Measurements from ENCODE around the gene GATD1.

GATD1 gene

DNA sequence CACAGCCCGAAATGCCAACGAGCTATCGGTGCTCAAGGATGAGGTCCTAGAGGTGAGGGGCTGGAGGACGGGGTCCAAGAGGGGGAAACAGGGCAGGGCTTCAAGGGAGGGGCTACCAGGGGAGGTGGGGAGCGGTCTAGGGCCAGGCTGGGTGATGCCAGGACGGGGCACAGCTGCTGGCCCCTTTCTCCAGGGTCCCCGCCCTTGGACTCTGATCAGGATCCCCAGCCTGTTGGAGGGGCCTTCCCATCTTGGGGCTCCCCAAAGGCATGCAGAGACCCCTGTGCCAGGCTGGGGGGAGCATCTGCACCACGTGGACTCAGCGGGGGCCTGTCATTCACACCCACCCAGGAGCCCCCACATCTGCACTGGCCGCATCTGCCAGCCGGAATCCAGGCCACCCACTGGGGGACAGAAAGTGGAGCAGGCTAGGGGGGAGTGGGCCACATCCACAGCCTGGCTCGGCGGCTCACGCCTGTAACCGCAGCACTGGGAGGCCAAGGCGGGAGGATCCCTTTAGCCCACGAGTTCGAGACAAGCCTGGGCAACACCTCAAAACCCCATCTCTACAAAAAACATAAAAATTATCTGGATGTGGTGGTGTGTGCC, 52.4 kb downstream of the GATD1 start:
- no peak for DNase-seq

DNA sequence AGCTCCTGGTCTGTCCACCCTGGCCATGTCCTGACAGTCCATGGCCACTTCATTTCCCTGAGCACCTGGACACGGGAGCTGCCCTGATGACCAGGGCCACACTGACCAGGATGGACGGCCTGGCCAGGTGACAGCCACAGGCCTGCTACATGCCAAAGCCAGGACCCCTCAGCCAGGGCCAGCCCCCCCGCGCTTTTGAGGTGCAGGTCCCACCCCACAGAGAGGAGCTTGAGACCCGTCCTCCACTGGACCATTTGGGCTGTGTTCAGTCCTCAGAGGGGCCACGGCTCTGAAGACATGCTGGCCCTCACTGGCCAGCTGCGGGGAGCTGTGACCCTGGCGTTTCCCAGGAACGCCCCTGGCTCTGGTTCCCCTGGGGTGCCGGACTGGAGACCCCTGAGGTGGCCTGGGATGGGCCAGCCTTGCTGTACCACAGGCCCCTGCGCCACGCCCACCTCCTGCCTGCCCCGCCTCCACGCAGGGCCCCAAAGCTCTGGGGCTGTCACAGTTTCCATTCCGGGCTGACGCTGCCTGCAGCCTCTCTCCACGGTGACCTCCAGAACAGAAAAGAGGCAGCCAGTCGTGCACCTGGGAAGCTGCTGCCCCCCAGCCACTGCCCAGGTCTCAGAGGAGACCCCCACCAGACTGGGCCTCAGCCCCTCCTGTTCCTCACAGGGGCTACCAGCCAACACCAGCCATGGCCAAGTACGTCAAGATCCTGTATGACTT, 53.1 kb downstream of the GATD1 start:
- no peak for DNase-seq

DNA sequence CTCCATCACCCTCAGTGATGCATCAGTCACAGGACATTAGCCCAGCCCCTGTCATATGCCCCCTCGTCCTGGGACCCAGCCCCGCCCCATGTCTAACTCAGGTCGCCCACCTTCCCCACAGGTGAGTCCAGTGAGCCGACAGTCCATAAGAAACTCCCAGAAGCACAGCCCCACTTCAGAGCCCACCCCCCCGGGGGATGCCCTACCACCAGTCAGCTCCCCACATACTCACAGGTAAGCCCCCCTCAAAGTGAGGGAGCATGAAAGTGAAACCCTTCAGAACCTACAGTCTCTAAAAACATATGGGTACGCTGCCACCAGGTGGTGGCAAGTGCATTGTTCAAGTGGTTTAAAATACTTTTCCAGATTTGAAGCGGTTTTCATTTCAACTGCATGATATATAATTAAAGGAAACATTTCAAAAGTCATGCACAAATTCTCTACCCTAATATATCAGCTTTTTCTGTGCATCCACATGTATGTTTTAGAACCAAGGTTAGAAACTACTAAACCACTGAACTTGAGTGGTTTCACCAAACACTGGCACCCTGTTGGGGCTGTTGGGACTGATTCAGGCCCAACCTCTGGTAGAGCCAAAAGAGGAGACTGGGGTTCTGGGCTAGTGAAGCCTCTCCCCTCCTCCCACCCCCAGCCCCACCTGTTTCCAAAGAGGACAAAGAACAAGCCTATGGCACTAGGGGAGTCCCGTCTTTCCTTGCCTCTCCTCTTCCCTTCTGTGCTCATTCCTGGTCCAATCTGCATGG, 54.0 kb downstream of the GATD1 start:
- DNase-seq: peak; percentile 35

DNA sequence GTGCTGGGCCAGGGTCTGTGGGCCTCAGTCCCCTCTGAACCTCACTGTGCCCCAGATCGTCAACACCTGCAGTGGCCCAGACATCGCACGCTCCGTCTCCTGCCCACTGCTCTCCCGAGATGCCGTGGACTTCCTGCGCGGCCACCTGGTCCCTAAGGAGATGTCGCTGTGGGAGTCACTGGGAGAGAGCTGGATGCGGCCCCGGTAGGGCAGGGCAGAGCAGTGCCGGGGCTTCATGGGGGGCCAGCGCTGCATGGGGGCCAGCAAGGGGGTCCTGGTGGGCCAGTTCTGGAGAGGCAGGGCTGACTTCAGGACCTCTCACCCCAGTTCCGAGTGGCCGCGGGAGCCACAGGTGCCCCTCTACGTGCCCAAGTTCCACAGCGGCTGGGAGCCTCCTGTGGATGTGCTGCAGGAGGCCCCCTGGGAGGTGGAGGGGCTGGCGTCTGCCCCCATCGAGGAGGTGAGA, 54.9 kb downstream of the GATD1 start:
- DNase-seq: no peak

DNA sequence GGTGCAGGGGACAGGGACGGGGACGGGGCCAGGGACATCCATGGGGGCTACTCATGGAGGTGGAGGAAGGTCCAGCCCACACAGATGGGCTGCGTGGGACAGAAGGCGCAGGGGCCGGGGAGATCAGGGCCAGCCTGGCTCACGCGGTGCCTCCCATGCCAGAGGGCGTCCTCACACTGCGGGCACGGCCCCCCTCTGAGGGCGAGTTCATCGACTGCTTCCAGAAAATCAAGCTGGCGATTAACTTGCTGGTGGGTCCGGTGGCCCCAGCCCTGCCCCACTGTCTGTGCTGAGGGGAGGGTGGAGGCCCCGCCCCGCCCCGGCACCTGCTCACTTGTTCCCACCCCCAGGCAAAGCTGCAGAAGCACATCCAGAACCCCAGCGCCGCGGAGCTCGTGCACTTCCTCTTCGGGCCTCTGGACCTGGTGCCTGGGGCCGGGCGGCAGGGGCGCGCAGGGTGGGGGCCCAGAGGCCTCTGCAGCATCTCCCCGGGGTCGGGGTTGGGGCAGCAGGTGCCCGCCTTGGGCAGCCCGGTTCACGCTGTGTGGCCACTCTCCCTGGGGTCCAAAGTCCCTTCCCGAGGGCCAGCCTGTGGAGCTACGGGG, 55.4 kb downstream of the GATD1 start:
- DNase-seq: peak; percentile 15

DNA sequence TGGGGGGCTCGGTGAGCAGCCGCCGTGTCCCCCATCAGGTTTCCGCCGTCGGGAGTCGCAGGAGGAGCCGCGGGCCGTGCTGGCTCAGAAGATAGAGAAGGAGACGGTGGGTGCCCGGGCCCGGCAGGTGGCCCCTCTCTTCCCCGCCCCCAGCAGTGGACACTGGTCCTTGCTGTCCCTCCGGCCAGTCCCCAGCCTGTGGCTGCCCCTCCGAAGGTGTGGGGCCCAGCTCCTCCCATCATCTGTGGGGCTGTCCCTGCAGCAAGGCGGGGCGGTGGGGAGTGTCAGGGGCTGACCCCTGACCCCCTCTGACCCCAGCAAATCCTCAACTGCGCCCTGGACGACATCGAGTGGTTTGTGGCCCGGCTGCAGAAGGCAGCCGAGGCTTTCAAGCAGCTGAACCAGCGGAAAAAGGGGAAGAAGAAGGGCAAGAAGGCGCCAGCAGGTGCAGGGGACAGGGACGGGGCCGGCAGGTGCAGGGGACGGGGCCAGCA, 56.0 kb downstream of the GATD1 start:
- DNase-seq: no peak

DNA sequence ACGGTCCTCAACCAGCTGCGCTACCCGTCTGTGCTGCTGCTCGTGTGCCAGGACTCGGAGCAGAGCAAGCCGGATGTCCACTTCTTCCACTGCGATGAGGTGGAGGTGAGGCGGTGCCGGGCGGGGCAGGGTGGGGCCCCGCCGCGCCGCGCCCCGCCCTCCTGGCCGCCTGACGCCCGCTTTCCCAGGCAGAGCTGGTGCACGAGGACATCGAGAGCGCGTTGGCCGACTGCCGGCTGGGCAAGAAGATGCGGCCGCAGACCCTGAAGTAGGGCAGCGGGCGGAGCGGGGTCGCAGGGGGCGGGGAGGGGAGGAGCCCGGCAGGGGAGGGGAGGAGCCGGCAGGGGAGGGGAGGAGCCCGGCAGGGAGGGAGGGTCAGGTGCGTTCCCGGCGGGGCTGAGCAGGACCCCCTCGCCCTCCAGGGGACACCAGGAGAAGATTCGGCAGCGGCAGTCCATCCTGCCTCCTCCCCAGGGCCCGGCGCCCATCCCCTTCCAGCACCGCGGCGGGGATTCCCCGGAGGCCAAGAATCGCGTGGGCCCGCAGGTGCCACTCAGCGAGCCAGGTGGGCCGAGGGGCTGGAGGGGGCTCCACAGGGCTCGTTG, 56.5 kb downstream of the GATD1 start:
- no peak for DNase-seq

DNA sequence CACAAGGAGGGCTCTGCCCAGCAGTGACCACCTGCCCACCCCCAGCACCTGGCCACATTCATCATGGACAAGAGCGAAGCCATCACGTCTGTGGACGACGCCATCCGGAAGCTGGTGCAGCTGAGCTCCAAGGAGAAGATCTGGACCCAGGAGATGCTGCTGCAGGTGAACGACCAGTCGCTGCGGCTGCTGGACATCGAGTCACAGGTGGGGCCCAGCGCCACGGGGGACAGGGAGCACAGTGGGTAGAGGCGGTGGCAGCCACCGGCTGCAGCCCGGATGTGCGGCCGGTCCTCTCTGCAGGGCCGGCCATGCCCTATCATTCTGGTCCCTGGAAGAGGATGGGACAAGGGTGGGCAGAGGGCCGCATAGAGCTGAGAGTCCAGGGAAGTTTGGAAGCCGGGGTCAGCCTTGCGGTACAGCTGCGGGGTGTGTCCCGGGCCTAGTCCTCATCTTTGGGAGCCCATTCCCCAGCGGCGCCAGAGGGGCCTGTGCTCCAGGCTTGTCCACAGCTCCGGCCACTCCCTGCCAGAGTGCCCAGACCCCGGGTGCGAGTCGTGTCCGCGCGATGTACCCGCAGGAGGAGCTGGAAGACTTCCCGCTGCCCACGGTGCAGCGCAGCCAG, 57.2 kb downstream of the GATD1 start:
- DNase-seq: no peak

DNA sequence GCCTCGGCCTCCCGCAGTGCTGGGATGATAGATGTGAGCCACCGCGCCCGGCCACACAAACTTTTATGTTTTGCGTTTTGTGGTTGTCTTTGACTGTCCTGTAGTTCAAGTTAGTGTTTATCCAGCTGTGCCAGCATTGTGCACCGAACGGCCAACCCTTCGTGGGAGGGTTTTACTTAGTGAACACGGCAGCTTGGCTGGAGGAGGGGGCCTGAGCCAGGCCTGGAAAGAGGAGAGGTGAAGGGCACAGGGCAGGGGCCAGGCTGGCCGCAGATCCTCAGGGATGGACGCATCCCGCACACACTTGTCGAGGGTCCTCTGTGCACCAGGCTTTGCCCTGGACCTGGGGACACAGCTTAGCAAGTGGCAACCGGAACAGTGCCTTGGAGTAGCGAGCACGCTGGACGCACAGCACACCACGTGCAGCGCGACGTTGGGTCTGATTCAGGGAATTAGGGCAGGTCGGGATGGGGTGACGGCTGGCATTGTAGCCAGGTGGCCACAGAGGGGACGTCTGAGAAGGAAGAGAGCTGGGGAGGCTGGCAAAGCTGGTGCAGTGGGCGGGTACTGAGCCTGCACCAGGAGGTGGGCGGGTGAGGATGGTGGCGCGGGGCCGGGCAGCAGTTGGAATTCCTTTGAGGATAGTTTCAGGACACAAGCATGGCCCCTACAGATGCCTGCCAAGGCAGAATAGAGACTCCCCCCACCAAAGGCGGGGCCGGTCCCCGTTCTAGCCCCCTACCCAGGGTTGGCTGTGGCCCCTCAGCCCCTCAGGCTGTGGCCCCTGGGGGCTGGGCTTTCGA, 57.9 kb downstream of the GATD1 start:
- DNase-seq: no peak

Measured in GDM1 (cell line).